ENCODE data around the gene RBMS1.

RBMS1 gene

DNA sequence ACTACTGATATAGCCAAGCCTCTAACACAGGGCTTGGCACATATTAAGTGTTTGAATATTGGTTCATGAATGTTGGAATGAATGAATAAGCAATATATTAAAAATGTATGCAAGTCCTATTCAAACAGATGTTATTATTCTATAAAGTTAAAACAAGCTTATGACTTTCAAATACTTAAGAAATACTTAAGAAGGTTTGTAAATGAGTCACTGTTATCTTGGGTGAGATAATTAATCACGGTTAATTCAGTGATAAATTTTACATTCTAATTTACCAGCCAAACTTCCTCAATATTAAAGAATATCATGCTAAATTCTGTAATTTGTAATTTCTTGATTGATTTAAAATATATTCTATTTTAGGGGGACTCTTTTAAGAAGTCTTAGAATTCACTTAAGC lies 74.8 kb downstream of the RBMS1 start:
- POLR2A ChIA-PET (ENCODE audit: low non-redundant PET) = no interaction called here
- H3K27ac ChIP-seq = no peak overlapping the region
- CTCF ChIA-PET = no interaction called here
- no peak for TF ChIP-seq CTCF (conservative IDR thresholded peaks at IDR 0.05; ENCODE audit: low read depth)
- DNase-seq (ENCODE audit: low spot score) = no peak

DNA sequence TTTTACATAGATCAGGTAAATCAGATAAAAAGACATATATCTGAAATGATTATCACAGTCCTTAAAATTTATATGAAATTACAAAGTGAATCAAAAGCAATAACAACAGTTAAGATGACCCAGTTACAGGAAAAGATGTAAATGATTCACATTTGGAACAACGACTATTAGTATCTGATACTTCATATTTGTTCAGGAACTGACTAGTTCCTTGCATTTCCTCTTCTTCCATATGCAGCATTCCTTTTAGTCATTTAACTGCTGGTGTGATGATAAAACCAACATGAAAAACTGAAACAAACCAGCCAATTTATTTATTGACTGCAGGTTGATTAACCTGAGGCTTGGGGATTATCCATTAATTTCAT lies 75.2 kb downstream of the RBMS1 start:
- no peak overlapping the region for H3K27ac ChIP-seq
- CTCF ChIA-PET = interaction anchor here (1.6 kb wide), 1 partner anchor 11 kb away, joined by 10 read pairs; no protein-coding TSS in a partner anchor
- POLR2A ChIA-PET (ENCODE audit: low non-redundant PET) = no interaction called here
- no peak for TF ChIP-seq CTCF (conservative IDR thresholded peaks at IDR 0.05; ENCODE audit: low read depth)
- no peak for DNase-seq (ENCODE audit: low spot score)

DNA sequence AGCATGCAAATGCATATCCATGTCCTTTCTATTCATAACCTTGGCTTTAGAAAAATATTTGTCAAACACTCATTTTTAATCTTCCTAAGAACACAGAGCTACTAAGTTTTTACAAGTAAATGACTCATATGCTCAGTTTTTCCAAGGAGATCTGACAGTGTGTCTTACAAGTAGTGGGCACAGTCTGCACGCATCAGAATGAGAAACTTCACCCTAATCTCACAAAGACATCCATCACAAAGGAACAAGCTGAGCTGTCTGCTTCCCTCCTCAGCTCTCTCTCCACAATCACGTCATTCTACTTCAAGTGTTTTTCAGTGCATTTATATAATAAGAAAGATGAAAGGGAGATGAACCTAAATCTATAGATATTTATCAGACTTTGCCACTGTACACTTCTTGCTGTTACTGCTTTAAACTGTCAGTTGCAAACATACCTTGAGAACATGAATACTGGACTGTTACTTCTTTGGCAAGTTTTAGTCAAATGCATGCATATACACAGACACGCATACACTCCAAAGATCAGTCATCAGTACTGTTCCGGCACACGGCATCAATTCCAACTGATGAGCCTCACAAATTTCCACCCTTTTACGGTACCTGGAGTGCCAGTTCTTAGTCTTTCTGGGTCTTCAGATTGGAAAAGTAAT lies 75.7 kb downstream of the RBMS1 start:
- POLR2A ChIA-PET (ENCODE audit: low non-redundant PET) = no interaction called here
- H3K27ac ChIP-seq = no peak overlapping the region
- CTCF ChIA-PET = interaction anchor here (1.6 kb wide), 1 partner anchor 12 kb away, joined by 10 read pairs; no protein-coding TSS in a partner anchor
- no peak for TF ChIP-seq CTCF (conservative IDR thresholded peaks at IDR 0.05; ENCODE audit: low read depth)
- DNase-seq (ENCODE audit: low spot score) = no peak

DNA sequence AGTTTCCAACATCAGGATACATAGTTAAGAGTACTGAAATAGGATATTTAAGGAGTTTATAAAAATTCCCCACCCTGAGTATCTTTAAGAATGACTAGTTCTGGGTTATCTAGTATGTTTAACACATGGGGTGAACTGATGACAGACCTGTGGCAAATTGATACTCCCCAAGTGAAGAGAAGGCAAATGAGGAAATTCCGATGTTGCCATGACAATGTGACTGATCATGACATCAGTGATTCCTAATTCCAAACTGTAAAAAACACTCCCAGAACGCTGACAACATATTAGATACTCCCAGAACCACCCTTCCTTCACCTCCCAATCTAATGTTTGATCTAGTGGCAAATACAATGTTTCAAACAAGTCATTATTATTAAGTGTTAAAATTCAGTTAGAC lies 77.6 kb downstream of the RBMS1 start:
- POLR2A ChIA-PET (ENCODE audit: low non-redundant PET) = no interaction called here
- DNase-seq (ENCODE audit: low spot score) = peak; percentile 50
- CTCF ChIA-PET = no interaction called here
- TF ChIP-seq CTCF (conservative IDR thresholded peaks at IDR 0.05; ENCODE audit: low read depth) = no peak
- no peak overlapping the region for H3K27ac ChIP-seq

DNA sequence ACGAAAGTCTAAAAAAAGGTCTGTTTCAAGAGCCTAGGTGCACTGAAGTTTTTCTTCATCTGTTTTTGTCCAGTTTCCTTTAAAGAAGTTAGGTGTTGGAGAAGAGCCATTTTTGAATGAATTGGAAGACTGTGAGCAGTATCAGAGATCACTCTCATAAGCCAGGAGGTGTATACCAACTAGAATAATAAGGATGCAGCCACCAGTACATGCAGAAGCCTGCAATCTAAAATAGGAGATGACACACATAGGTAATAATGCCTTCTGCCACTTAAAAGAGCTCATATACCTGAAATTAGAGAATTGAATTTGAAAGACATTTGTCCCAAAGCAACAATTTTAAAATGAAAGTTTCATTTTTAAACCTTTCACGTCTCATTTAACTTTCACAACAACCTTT lies 81.7 kb downstream of the RBMS1 start:
- no peak overlapping the region for H3K27ac ChIP-seq
- CTCF ChIA-PET = no interaction called here
- DNase-seq (ENCODE audit: low spot score) = no peak
- POLR2A ChIA-PET (ENCODE audit: low non-redundant PET) = no interaction called here
- TF ChIP-seq CTCF (conservative IDR thresholded peaks at IDR 0.05; ENCODE audit: low read depth) = no peak

- TF ChIP-seq CTCF (conservative IDR thresholded peaks at IDR 0.05; ENCODE audit: low read depth) = no peak
- POLR2A ChIA-PET (ENCODE audit: low non-redundant PET) = no interaction called here
- peak; percentile 65 for DNase-seq (ENCODE audit: low spot score)
- CTCF ChIA-PET = interaction anchor here (0.6 kb wide), 1 partner anchor 540 kb away, joined by 5 read pairs; no protein-coding TSS in a partner anchor
- H3K27ac ChIP-seq = peak overlapping the region; percentile 68
Observed at GRCh38 chr2:160411167-160411566, 82.4 kb downstream of the RBMS1 start.

Measured in RWPE1 (cell line).